K562 (cell line): ENCODE data around the gene PPIL6. TPM values are rescaled to one million over a fixed set of nuclear protein-coding genes. Genes with fewer than 3 reads are reported as not detected.

Source experiments
- ATAC-seq: fragments of 200-7000 bp; cut with Tn5 transposase; 3 replicates; pipeline ENCODE4 v1.9.1; 2020; ENCODE audit warnings: moderate library complexity
- BruUV-seq: library from RNA; stranded (reverse); fragments of 400-500 nt; replicated peaks from 2 replicates; lab custom pipeline; 2021; lab: Mats Ljungman, UMichigan
- CTCF ChIA-PET: fragments of 300-600 bp; formaldehyde crosslinking; extraction: SDS; loops from one replicate; lab custom pipeline; 2021; ENCODE audit warnings: low intra/inter-chr PET ratio; lab: Yijun Ruan, JAX
- POLR2A ChIA-PET: fragments of 300-600, 350-650 bp; sonication (Branson Sonifier 250); formaldehyde crosslinking; extraction: SDS; loops from one replicate; lab custom pipeline; 2021; ENCODE audit warnings: antibody characterized with exemption, inconsistent platforms; lab: Yijun Ruan, JAX
- DNase-seq, 4 experiments: peaks; one replicate each; pipeline versions ENCODE4 v3.0.0 to v3.0.0-alpha.2; 2011 to 2018; ENCODE audit warnings: low spot score in 3 of 4, mixed read lengths in 3 of 4; ENCODE audit errors: extremely low read depth in 1 of 4
- FAIRE-seq: peaks from 2 replicates; lab custom pipeline; 2011; peaks lifted over from hg19 to GRCh38; lab: Jason Lieb, UNC
- H2AFZ ChIP-seq: 2 replicates; pipeline ENCODE4 v1.6.0; 2011; ENCODE audit warnings: low read depth, low read length, control low read depth, inconsistent platforms
- H3K27ac ChIP-seq: fragments of 200-600 bp; 3 replicates; pipeline ENCODE4 v1.8.0; 2011; ENCODE audit warnings: low read depth, mild to moderate bottlenecking, control low read depth, inconsistent platforms, low read length, moderate library complexity, mixed read lengths; ENCODE audit errors: extremely low read depth
- H3K27me3 ChIP-seq, 2 experiments: fragments of 300-600 bp in 1 of 2; 2 replicates in 1 of 2; 3 replicates in 1 of 2; pipeline versions ENCODE4 v1.6.0 to v1.8.0; 2011; ENCODE audit warnings: inconsistent platforms in 2 of 2, low read length in 2 of 2, mild to moderate bottlenecking in 1 of 2, mixed read lengths in 1 of 2, moderate library complexity in 1 of 2; ENCODE audit not compliant: control insufficient read depth in 2 of 2, insufficient read depth in 2 of 2
- H3K36me3 ChIP-seq: fragments of 300-600 bp; 3 replicates; pipeline ENCODE4 v1.8.0; 2011; ENCODE audit warnings: mild to moderate bottlenecking, low read length, inconsistent platforms; ENCODE audit not compliant: control insufficient read depth, insufficient read depth
- H3K4me1 ChIP-seq, 2 experiments: fragments of 200-600 bp in 1 of 2; replicated peaks in 1 of 2; 2 replicates in 1 of 2; 3 replicates in 1 of 2; pipeline versions ENCODE4 v1.5.1 to v1.8.0; 2011; ENCODE audit warnings: inconsistent platforms in 2 of 2, low read length in 2 of 2, mild to moderate bottlenecking in 1 of 2, mixed read lengths in 1 of 2, moderate library complexity in 1 of 2; ENCODE audit not compliant: control insufficient read depth in 2 of 2, insufficient read depth in 2 of 2
- H3K4me2 ChIP-seq: 2 replicates; pipeline ENCODE4 v1.6.1; 2011; ENCODE audit warnings: low read length, control low read depth, inconsistent platforms, mixed read lengths; ENCODE audit not compliant: insufficient read depth
- H3K4me3 ChIP-seq: fragments of 200-600 bp; sonication (generic), shearing (Covaris generic); 2 replicates; pipeline ENCODE4 v1.5.1; 2016; ENCODE audit warnings: control low read depth, inconsistent platforms
- H3K79me2 ChIP-seq: fragments of 200-600 bp; 3 replicates; pipeline ENCODE4 v1.8.0; 2011; ENCODE audit warnings: low read length, inconsistent platforms; ENCODE audit not compliant: control insufficient read depth, insufficient read depth
- H3K9ac ChIP-seq, 2 experiments: 2 replicates each; pipeline versions ENCODE4 v1.6.0 to v1.6.1; 2011; ENCODE audit warnings: low read depth in 2 of 2, low read length in 2 of 2, control low read depth in 1 of 2, inconsistent platforms in 1 of 2, mild to moderate bottlenecking in 1 of 2, mixed read lengths in 1 of 2; ENCODE audit not compliant: insufficient read depth in 1 of 2
- H3K9me1 ChIP-seq: one replicate; pipeline ENCODE4 v1.6.0; 2011; ENCODE audit warnings: inconsistent platforms, mild to moderate bottlenecking, low read length, moderate library complexity; ENCODE audit not compliant: control insufficient read depth, insufficient read depth
- H3K9me3 ChIP-seq: replicated peaks from 2 replicates; pipeline ENCODE4 v1.5.1; 2011; ENCODE audit warnings: low read depth, low read length, inconsistent platforms; ENCODE audit not compliant: control insufficient read depth, insufficient read depth
- H4K20me1 ChIP-seq: replicated peaks from 2 replicates; pipeline ENCODE4 v1.6.1; 2011; ENCODE audit warnings: low read length, inconsistent platforms, mixed read lengths; ENCODE audit not compliant: control insufficient read depth, insufficient read depth
- HMBOX1 ChIP-seq: sonication (generic); IDR thresholded peaks from 2 replicates; pipeline ENCODE4 v1.6.1; 2016
- NKRF ChIP-seq: fragments of 450-650 bp; IDR thresholded peaks from 2 replicates; pipeline ENCODE4 v1.6.1; 2016; ENCODE audit warnings: borderline replicate concordance
- PRPF4 ChIP-seq: fragments of 200-400 bp; formaldehyde crosslinking; IDR thresholded peaks from one replicate; pipeline ENCODE4 v1.6.1; 2017; ENCODE audit warnings: low read length, low read depth, mild to moderate bottlenecking; ENCODE audit not compliant: insufficient read depth, poor library complexity, severe bottlenecking
- WGBS: fragments of 100-300 bp; shearing (Covaris generic); methylation state at CpG from one replicate; pipeline ENCODE4 v1.1.6; 2016; ENCODE audit warnings: low coverage, mixed read lengths; ENCODE audit not compliant: insufficient coverage; ENCODE audit errors: missing lambda C conversion rate; 5-methylcytosine and 5-hydroxymethylcytosine counted together
- in situ Hi-C: fragments of 300-500 bp; cut with MboI; formaldehyde crosslinking; loops from 4 replicates; pipeline ENCODE4 v1.15.0; 2018; ENCODE audit warnings: inconsistent platforms, mixed read lengths
- intact Hi-C: fragments of 100-400 bp; cut with micrococcal nuclease; formaldehyde crosslinking; loops from 2 replicates; pipeline ENCODE4 v1.14.2; 2022
- polyA plus RNA-seq, 8 experiments: library from polyadenylated mRNA; depleted of rRNA in 4 of 8; stranded (reverse) in 5 of 8; unstranded in 3 of 8; fragments of >200 nt; fragmentation: Nextera tagmentation in 2 of 8; fragmentation: Illumina TruSeq in 1 of 8; extraction: Ambion mirVana in 2 of 8; extraction: Trizol in 1 of 8; gene quantifications; 2 replicates each; pipeline versions ENCODE4 v1.2.1 to v1.2.3, GENCODE V29; 2011 to 2014; ENCODE audit warnings: inconsistent platforms in 1 of 8, missing spikeins in 1 of 8
- total RNA-seq, 7 experiments: library from RNA; depleted of rRNA in 6 of 7; stranded (reverse); fragments of >200 nt in 6 of 7; fragmentation: Illumina TruSeq in 2 of 7; extraction: Trizol in 2 of 7; gene quantifications; 2 replicates each; pipeline versions ENCODE4 v1.2.1 to v1.2.3, GENCODE V29; 2011 to 2021; ENCODE audit warnings: low replicate concordance in 1 of 7

Gene PPIL6
- total and polyA plus RNA-seq, 9 of the 15 experiments (the other 6 are each of a cell fraction or from before 2014, with no cell fraction given), result 0.03 to 0.98 (median 0.41) TPM; not detected in 1

- Histone ChIP-seq H3K27ac (no peak overlapping the region; the same call in 2 of the 3 replicates), H4K20me1 (peaks cover 19% of the 10 kb centered on the region; the same call in 1 of the 2 replicates), H3K9ac (peak overlapping the region in 1 of 2 experiments; percentile 96; a peak in 2 of 4 replicates), H2AFZ (no peak overlapping the region), H3K27me3 (no peaks in the 10 kb centered on the region), H3K4me3 (peak overlapping the region; percentile 83), H3K4me2 (peak overlapping the region; percentile 98), H3K36me3 (peaks cover 65% of the 10 kb centered on the region), H3K9me1 (no peaks in the 10 kb centered on the region), H3K79me2 (peaks cover 79% of the 10 kb centered on the region)
- in situ Hi-C loops, result loop anchor here (5.0 kb wide), 1 partner anchor 197 kb away; no protein-coding TSS in a partner anchor
- no TSS peak for BruUV-seq
- ATAC-seq, result no peak
- 5% methylated on average over 2 of the region's 2 CpGs for WGBS
- DNase-seq, result peak in 1 of 4 experiments; percentile 39
- CTCF ChIA-PET, result no interaction called here
- peak; percentile 94 for TF ChIP-seq HMBOX1
- 0 out of 2 replicates have a peak, but pooled peaks have one; percentile 21 for TF ChIP-seq NKRF
- TF ChIP-seq PRPF4, result no peak
- TF ChIP-seq, all 486 proteins: peak for 2
- POLR2A ChIA-PET, result interaction anchor here (0.8 to 1.6 kb wide), 6 partner anchors 9 to 211 kb away, joined by 3 to 11 read pairs (median 4); partner anchors contain the start of gene MICAL1
- peaks cover 4 to 20% of the 10 kb centered on the region in 2 experiments; a peak in 4 of 5 replicates for H3K4me1 ChIP-seq
- intact Hi-C loops, result loop anchor here (10.0 kb wide), 1 partner anchor 835 kb away; no protein-coding TSS in a partner anchor
- no peaks in the 10 kb centered on the region for H3K9me3 ChIP-seq
- peak; percentile 49 for FAIRE-seq
These were observed 60.7 kb downstream of the PPIL6 start for GRCh38 chr6:109379711-109380110.
